Loucy (cell line): ENCODE results near the gene ACADS.

Source experiments
- H2AFZ ChIP-seq: fragments of 200-600 bp; sonication (generic); 2 replicates; pipeline ENCODE4 v1.6.0; 2016; ENCODE audit warnings: antibody characterized with exemption, mild to moderate bottlenecking, low read length, moderate library complexity
- H3F3A ChIP-seq: fragments of 200-600 bp; 2 replicates; pipeline ENCODE4 v1.6.0; 2016; ENCODE audit warnings: antibody characterized with exemption, low read depth, mild to moderate bottlenecking
- H3K27me3 ChIP-seq: fragments of 200-600 bp; sonication (generic); 2 replicates; pipeline ENCODE4 v1.6.1; 2014; ENCODE audit warnings: low read length, mild to moderate bottlenecking; ENCODE audit not compliant: insufficient read depth, poor library complexity, severe bottlenecking
- H3K36me3 ChIP-seq: fragments of 200-600 bp; sonication (generic); 2 replicates; pipeline ENCODE4 v1.6.1; 2016; ENCODE audit warnings: low read length; ENCODE audit not compliant: insufficient read depth
- H3K4me1 ChIP-seq: fragments of 200-600 bp; sonication (generic); 2 replicates; pipeline ENCODE4 v1.5.1; 2014; ENCODE audit warnings: low read length, mild to moderate bottlenecking; ENCODE audit not compliant: insufficient read depth, poor library complexity, severe bottlenecking
- H3K4me2 ChIP-seq: fragments of 200-600 bp; sonication (generic); 2 replicates; pipeline ENCODE4 v1.6.0; 2014; ENCODE audit warnings: antibody characterized with exemption, low read length, low read depth, mild to moderate bottlenecking; ENCODE audit not compliant: poor library complexity, severe bottlenecking
- H3K4me3 ChIP-seq: fragments of 200-600 bp; sonication (generic); 2 replicates; pipeline ENCODE4 v1.5.1; 2014; ENCODE audit warnings: low read length, mild to moderate bottlenecking, mixed read lengths; ENCODE audit not compliant: poor library complexity, severe bottlenecking
- H3K79me2 ChIP-seq: fragments of 200-600 bp; sonication (generic); 2 replicates; pipeline ENCODE4 v1.6.1; 2014; ENCODE audit warnings: low read length; ENCODE audit not compliant: insufficient read depth
- H3K9ac ChIP-seq: fragments of 200-600 bp; sonication (generic); 2 replicates; pipeline ENCODE4 v1.6.0; 2014; ENCODE audit warnings: mild to moderate bottlenecking, low read depth, low read length, moderate library complexity; ENCODE audit not compliant: poor library complexity, severe bottlenecking
- H3K9me2 ChIP-seq: fragments of 200-600 bp; sonication (generic); replicated peaks from 2 replicates; pipeline ENCODE4 v1.6.1; 2016; ENCODE audit warnings: low read depth, low read length, mixed read lengths
- H3K9me3 ChIP-seq: fragments of 200-600 bp; sonication (generic); 2 replicates; pipeline ENCODE4 v1.6.1; 2014; ENCODE audit warnings: mild to moderate bottlenecking, antibody characterized with exemption, low read length, low read depth; ENCODE audit not compliant: insufficient read depth
- H4K20me1 ChIP-seq: fragments of 200-600 bp; sonication (generic); 2 replicates; pipeline ENCODE4 v1.6.0; 2014; ENCODE audit warnings: antibody characterized with exemption, low read length, mild to moderate bottlenecking; ENCODE audit not compliant: insufficient read depth, poor library complexity, severe bottlenecking
- CTCF ChIP-seq: fragments of 200-600 bp; sonication (generic); conservative IDR thresholded peaks from 2 replicates; pipeline ENCODE4 v1.5.1; 2014; ENCODE audit warnings: mild to moderate bottlenecking, antibody characterized with exemption, low read length
- EZH2phosphoT487 ChIP-seq: fragments of 200-600 bp; IDR thresholded peaks from 2 replicates; pipeline ENCODE4 v1.6.1; 2018; ENCODE audit warnings: antibody characterized with exemption, mild to moderate bottlenecking, moderate library complexity, borderline replicate concordance

The ACADS gene

GRCh38 chr12:120739821-120740613 lies 14.4 kb downstream of the ACADS start:
- H3F3A ChIP-seq, result no peaks in the 10 kb centered on the region
- no peaks in the 10 kb centered on the region for H3K27me3 ChIP-seq
- no peaks in the 10 kb centered on the region for H3K36me3 ChIP-seq
- H3K4me1 ChIP-seq, result no peaks in the 10 kb centered on the region
- no peaks in the 10 kb centered on the region for H4K20me1 ChIP-seq
- no peak overlapping the region for H3K4me2 ChIP-seq
- H3K9me3 ChIP-seq, result no peaks in the 10 kb centered on the region
- H3K79me2 ChIP-seq, result no peaks in the 10 kb centered on the region
- no peak overlapping the region for H3K9ac ChIP-seq
- no peaks in the 10 kb centered on the region for H3K9me2 ChIP-seq
- H2AFZ ChIP-seq, result no peak overlapping the region
- TF ChIP-seq EZH2phosphoT487 (no peak), CTCF (no peak)
- H3K4me3 ChIP-seq, result no peak overlapping the region

GRCh38 chr12:120740871-120741270 lies 15.2 kb downstream of the ACADS start:
- no peak overlapping the region for H3K9ac ChIP-seq
- H3K9me2 ChIP-seq, result no peaks in the 10 kb centered on the region
- H3K79me2 ChIP-seq, result no peaks in the 10 kb centered on the region
- TF ChIP-seq EZH2phosphoT487, result no peak
- no peak for TF ChIP-seq CTCF
- H3K4me3 ChIP-seq, result no peak overlapping the region
- no peaks in the 10 kb centered on the region for H3K4me1 ChIP-seq
- no peaks in the 10 kb centered on the region for H4K20me1 ChIP-seq
- no peak overlapping the region for H2AFZ ChIP-seq
- no peaks in the 10 kb centered on the region for H3F3A ChIP-seq
- no peak overlapping the region for H3K4me2 ChIP-seq
- no peaks in the 10 kb centered on the region for H3K9me3 ChIP-seq
- no peaks in the 10 kb centered on the region for H3K27me3 ChIP-seq
- no peaks in the 10 kb centered on the region for H3K36me3 ChIP-seq

- Histone ChIP-seq H3K9ac (no peak overlapping the region), H3K4me1 (no peaks in the 10 kb centered on the region), H3K79me2 (no peaks in the 10 kb centered on the region), H4K20me1 (no peaks in the 10 kb centered on the region), H3K4me2 (no peak overlapping the region), H3K27me3 (no peaks in the 10 kb centered on the region), H3K9me2 (no peaks in the 10 kb centered on the region), H3F3A (no peaks in the 10 kb centered on the region), H3K4me3 (no peak overlapping the region), H2AFZ (no peak overlapping the region), H3K36me3 (no peaks in the 10 kb centered on the region), H3K9me3 (no peaks in the 10 kb centered on the region)
- TF ChIP-seq CTCF (no peak), EZH2phosphoT487 (no peak)
Observed at GRCh38 chr12:120741476-120742421, 16.1 kb downstream of the ACADS start.
